CD4-positive, alpha-beta memory T cell (primary cell): ENCODE results near the gene TMX3. TPM values are rescaled to one million over a fixed set of nuclear protein-coding genes. Genes with fewer than 3 reads are reported as not detected.

ENCODE experiments used
- CTCF ChIA-PET: fragments of 350-600 bp; sonication (Branson Sonifier 250); formaldehyde crosslinking; loops from one replicate; lab custom pipeline; 2021; ENCODE audit warnings: inconsistent platforms; ENCODE audit not compliant: partially characterized antibody; lab: Charles Lee
- POLR2A ChIA-PET: fragments of 350-600 bp; sonication (Branson Sonifier 250); formaldehyde crosslinking; loops from one replicate; lab custom pipeline; 2021; ENCODE audit not compliant: partially characterized antibody; lab: Charles Lee
- DNase-seq, 5 donors: peaks; one replicate each; pipeline versions ENCODE4 v3.0.0 to v3.0.0-alpha.2; 2020 to 2022; ENCODE audit warnings: mixed read lengths in 1 of 5
- H3K27ac ChIP-seq: one replicate; pipeline ENCODE4 v1.7.0; 2013; ENCODE audit warnings: low read depth, low read length
- H3K27me3 ChIP-seq: 2 replicates; pipeline ENCODE4 v1.7.0; 2013; ENCODE audit warnings: mild to moderate bottlenecking, low read length, moderate library complexity; ENCODE audit not compliant: insufficient read depth
- H3K36me3 ChIP-seq: 2 replicates; pipeline ENCODE4 v1.7.0; 2013; ENCODE audit warnings: mild to moderate bottlenecking, low read length, moderate library complexity; ENCODE audit not compliant: insufficient read depth
- H3K4me1 ChIP-seq: 2 replicates; pipeline ENCODE4 v1.7.0; 2013; ENCODE audit warnings: mild to moderate bottlenecking, low read length, moderate library complexity; ENCODE audit not compliant: insufficient read depth
- H3K4me3 ChIP-seq, 2 donors: one replicate each; pipeline ENCODE4 v1.7.0; 2013; ENCODE audit warnings: low read length in 2 of 2, mild to moderate bottlenecking in 1 of 2
- H3K9me3 ChIP-seq, 2 donors: one replicate each; pipeline ENCODE4 v1.7.0; 2013; ENCODE audit warnings: low read length in 2 of 2, control low read depth in 1 of 2; ENCODE audit not compliant: control insufficient read depth in 1 of 2
- H3K27ac Mint-ChIP-seq, 7 donors: one replicate each; pipeline ENCODE4 v1.8.0; 2020 to 2021; ENCODE audit warnings: mixed read lengths in 7 of 7, mild to moderate bottlenecking in 6 of 7, inconsistent platforms in 3 of 7, moderate library complexity in 3 of 7
- H3K27me3 Mint-ChIP-seq, 2 donors: one replicate each; pipeline ENCODE4 v1.8.0; 2020 to 2021; ENCODE audit warnings: mixed read lengths in 2 of 2
- H3K36me3 Mint-ChIP-seq, 2 donors: one replicate each; pipeline ENCODE4 v1.8.0; 2020 to 2021; ENCODE audit warnings: mixed read lengths in 2 of 2, inconsistent platforms in 1 of 2, mild to moderate bottlenecking in 1 of 2
- H3K4me1 Mint-ChIP-seq, 4 donors: one replicate each; pipeline ENCODE4 v1.8.0; 2020 to 2021; ENCODE audit warnings: mixed read lengths in 4 of 4, mild to moderate bottlenecking in 1 of 4
- H3K4me3 Mint-ChIP-seq, 8 donors: one replicate each; pipeline ENCODE4 v1.8.0; 2020 to 2021; ENCODE audit warnings: mixed read lengths in 8 of 8, mild to moderate bottlenecking in 7 of 8, moderate library complexity in 6 of 8, inconsistent platforms in 3 of 8
- H3K9me3 Mint-ChIP-seq, 8 donors: one replicate each; pipeline ENCODE4 v1.8.0; 2020 to 2021; ENCODE audit warnings: mixed read lengths in 8 of 8, mild to moderate bottlenecking in 5 of 8, inconsistent platforms in 3 of 8, moderate library complexity in 1 of 8
- intact Hi-C: fragments of 100-400 bp; cut with micrococcal nuclease; formaldehyde crosslinking; loops from one replicate; pipeline ENCODE4 v1.15.1; 2023
- polyA plus RNA-seq, 2 donors: library from polyadenylated mRNA; unstranded; fragments of 300-500 nt; fragmentation: Illumina TruSeq; gene quantifications; one replicate each; pipeline ENCODE4 v1.2.3, GENCODE V29; 2021
- total RNA-seq, 2 experiments: library from RNA; stranded (reverse); gene quantifications; one replicate each; pipeline ENCODE4 v1.2.3, GENCODE V29; 2021

The TMX3 gene
- total and polyA plus RNA-seq, 4 experiments from 2014 or later: 19.2 to 73.6 (median 43.8) TPM

GRCh38 chr18:68713131-68713530, 1.8 kb downstream of the TMX3 start:
- intact Hi-C loops: loop anchor here (10.0 kb wide), 2 partner anchors 1202 to 1372 kb away; no protein-coding TSS in a partner anchor
- CTCF ChIA-PET: no interaction called here
- peaks cover 43 to 65% (median 52%) of the 10 kb centered on the region in 4 donors for H3K4me1 Mint-ChIP-seq
- H3K9me3 Mint-ChIP-seq: no peaks in the 10 kb centered on the region
- Histone ChIP-seq H3K4me1 (peaks cover 43% of the 10 kb centered on the region), H3K9me3 (no peaks in the 10 kb centered on the region), H3K4me3 (no peak overlapping the region), H3K36me3 (peaks cover 21% of the 10 kb centered on the region), H3K27me3 (no peaks in the 10 kb centered on the region), H3K27ac (no peak overlapping the region)
- peak overlapping the region in 6 of 7 donors; percentile 51 to 76 (median 62) for H3K27ac Mint-ChIP-seq
- H3K36me3 Mint-ChIP-seq: peaks cover 30 to 62% of the 10 kb centered on the region in 2 donors
- POLR2A ChIA-PET: no interaction called here
- no peaks in the 10 kb centered on the region for H3K27me3 Mint-ChIP-seq
- DNase-seq: no peak
- peak overlapping the region; percentile 63 to 100 (median 77) for H3K4me3 Mint-ChIP-seq

- ChIA-PET POLR2A (no interaction called here), CTCF (no interaction called here)
- intact Hi-C loops: no loop called here
- Histone ChIP-seq H3K4me3 (no peak overlapping the region), H3K27me3 (no peaks in the 10 kb centered on the region), H3K36me3 (peaks cover 23% of the 10 kb centered on the region), H3K27ac (no peak overlapping the region), H3K9me3 (no peaks in the 10 kb centered on the region), H3K4me1 (peaks cover 22% of the 10 kb centered on the region)
- H3K27ac Mint-ChIP-seq: no peak overlapping the region
- H3K4me1 Mint-ChIP-seq: peaks cover 46 to 68% (median 58%) of the 10 kb centered on the region in 4 donors
- H3K4me3 Mint-ChIP-seq: no peak overlapping the region
- no peak for DNase-seq
- H3K36me3 Mint-ChIP-seq: peaks cover 48 to 78% of the 10 kb centered on the region in 2 donors
- no peaks in the 10 kb centered on the region for H3K9me3 Mint-ChIP-seq
- H3K27me3 Mint-ChIP-seq: no peaks in the 10 kb centered on the region
Observed at GRCh38 chr18:68707646-68708045, 7.3 kb downstream of the TMX3 start.

GRCh38 chr18:68705119-68705518, 9.8 kb downstream of the TMX3 start:
- Histone ChIP-seq H3K9me3 (no peaks in the 10 kb centered on the region), H3K27me3 (no peaks in the 10 kb centered on the region), H3K36me3 (peaks cover 18% of the 10 kb centered on the region), H3K4me1 (peaks cover 9% of the 10 kb centered on the region), H3K27ac (no peak overlapping the region), H3K4me3 (no peak overlapping the region)
- ChIA-PET POLR2A (no interaction called here), CTCF (no interaction called here)
- Mint-ChIP-seq H3K4me3 (no peak overlapping the region), H3K4me1 (peaks cover 38 to 65% (median 48%) of the 10 kb centered on the region in 4 donors), H3K9me3 (no peaks in the 10 kb centered on the region), H3K27me3 (no peaks in the 10 kb centered on the region), H3K36me3 (peaks cover 41 to 71% of the 10 kb centered on the region in 2 donors), H3K27ac (peak overlapping the region in 4 of 7 donors; percentile 1 to 58 (median 36))
- DNase-seq: no peak
- intact Hi-C loops: no loop called here

- peaks cover 38 to 63% of the 10 kb centered on the region in 2 donors for H3K36me3 Mint-ChIP-seq
- no peak for DNase-seq
Observed at GRCh38 chr18:68703326-68703725, 11.6 kb downstream of the TMX3 start.

GRCh38 chr18:68701353-68701752, 13.6 kb downstream of the TMX3 start:
- peaks cover 21 to 33% (median 27%) of the 10 kb centered on the region in 4 donors for H3K4me1 Mint-ChIP-seq

More at GRCh38 chr18:68703326-68703725, 11.6 kb downstream of the TMX3 start:
- Mint-ChIP-seq H3K27ac (peak overlapping the region in 1 of 7 donors; percentile 24), H3K9me3 (no peaks in the 10 kb centered on the region), H3K4me1 (peaks cover 31 to 49% (median 36%) of the 10 kb centered on the region in 4 donors), H3K4me3 (no peak overlapping the region), H3K27me3 (no peaks in the 10 kb centered on the region)
- no peak overlapping the region for H3K27ac ChIP-seq
- POLR2A ChIA-PET: no interaction called here
- no peak overlapping the region for H3K4me3 ChIP-seq
- CTCF ChIA-PET: no interaction called here
- no peaks in the 10 kb centered on the region for H3K27me3 ChIP-seq
- peaks cover 3% of the 10 kb centered on the region for H3K4me1 ChIP-seq
- H3K36me3 ChIP-seq: peaks cover 9% of the 10 kb centered on the region
- intact Hi-C loops: no loop called here
- no peaks in the 10 kb centered on the region for H3K9me3 ChIP-seq

GRCh38 chr18:68699043-68699442, 15.9 kb downstream of the TMX3 start:
- H3K4me3 Mint-ChIP-seq: no peak overlapping the region
- intact Hi-C loops: no loop called here
- peaks cover 46 to 57% of the 10 kb centered on the region in 2 donors for H3K36me3 Mint-ChIP-seq
- DNase-seq: no peak
- H3K9me3 Mint-ChIP-seq: no peaks in the 10 kb centered on the region
- ChIA-PET POLR2A (no interaction called here), CTCF (no interaction called here)
- no peaks in the 10 kb centered on the region for H3K27me3 Mint-ChIP-seq
- H3K9me3 ChIP-seq: no peaks in the 10 kb centered on the region
- H3K27ac Mint-ChIP-seq: no peak overlapping the region
- no peaks in the 10 kb centered on the region for H3K4me1 ChIP-seq
- peaks cover 27% of the 10 kb centered on the region for H3K36me3 ChIP-seq
- H3K4me1 Mint-ChIP-seq: peaks cover 8 to 21% (median 19%) of the 10 kb centered on the region in 4 donors
- H3K4me3 ChIP-seq: no peak overlapping the region
- H3K27me3 ChIP-seq: no peaks in the 10 kb centered on the region
- no peak overlapping the region for H3K27ac ChIP-seq

More at GRCh38 chr18:68701353-68701752, 13.6 kb downstream of the TMX3 start:
- DNase-seq: no peak
- CTCF ChIA-PET: no interaction called here
- H3K27ac Mint-ChIP-seq: no peak overlapping the region
- Histone ChIP-seq H3K27ac (no peak overlapping the region), H3K9me3 (no peaks in the 10 kb centered on the region), H3K4me3 (no peak overlapping the region), H3K27me3 (no peaks in the 10 kb centered on the region), H3K4me1 (no peaks in the 10 kb centered on the region), H3K36me3 (peaks cover 12% of the 10 kb centered on the region)
- intact Hi-C loops: no loop called here
- H3K27me3 Mint-ChIP-seq: no peaks in the 10 kb centered on the region
- POLR2A ChIA-PET: no interaction called here
- peaks cover 43 to 59% of the 10 kb centered on the region in 2 donors for H3K36me3 Mint-ChIP-seq
- no peaks in the 10 kb centered on the region for H3K9me3 Mint-ChIP-seq
- H3K4me3 Mint-ChIP-seq: no peak overlapping the region

- peaks cover 5 to 13% (median 7%) of the 10 kb centered on the region in 4 donors for H3K4me1 Mint-ChIP-seq
- DNase-seq: no peak
- Histone ChIP-seq H3K4me1 (no peaks in the 10 kb centered on the region), H3K27me3 (no peaks in the 10 kb centered on the region), H3K36me3 (peaks cover 32% of the 10 kb centered on the region), H3K9me3 (no peaks in the 10 kb centered on the region), H3K4me3 (no peak overlapping the region), H3K27ac (no peak overlapping the region)
- no peak overlapping the region for H3K4me3 Mint-ChIP-seq
- H3K9me3 Mint-ChIP-seq: no peaks in the 10 kb centered on the region
- POLR2A ChIA-PET: no interaction called here
- peaks cover 49 to 60% of the 10 kb centered on the region in 2 donors for H3K36me3 Mint-ChIP-seq
- H3K27me3 Mint-ChIP-seq: no peaks in the 10 kb centered on the region
- intact Hi-C loops: no loop called here
- H3K27ac Mint-ChIP-seq: no peak overlapping the region
- CTCF ChIA-PET: no interaction called here
Observed at GRCh38 chr18:68696937-68697336, 18.0 kb downstream of the TMX3 start.
